HG02852 (cell line): ENCODE measurements around the gene ZNF100.
"Not testable (repeated sequence)": the region's sequence is repeated elsewhere in the genome, so short reads cannot be mapped to it uniquely, and the experiment has no call there.

ENCODE experiments used
- ATAC-seq: cut with Tn5 transposase; IDR thresholded peaks from one replicate; pipeline ENCODE4 v1.9.1; 2021; ENCODE audit warnings: mild to moderate bottlenecking, moderate library complexity; ENCODE audit not compliant: unreplicated experiment

ZNF100 gene

GRCh38 chr19:21705393-21705792 lies 62.0 kb downstream of the ZNF100 start:
- ATAC-seq: no peak

GRCh38 chr19:21704320-21704719 lies 63.1 kb downstream of the ZNF100 start:
- ATAC-seq: no peak

DNA sequence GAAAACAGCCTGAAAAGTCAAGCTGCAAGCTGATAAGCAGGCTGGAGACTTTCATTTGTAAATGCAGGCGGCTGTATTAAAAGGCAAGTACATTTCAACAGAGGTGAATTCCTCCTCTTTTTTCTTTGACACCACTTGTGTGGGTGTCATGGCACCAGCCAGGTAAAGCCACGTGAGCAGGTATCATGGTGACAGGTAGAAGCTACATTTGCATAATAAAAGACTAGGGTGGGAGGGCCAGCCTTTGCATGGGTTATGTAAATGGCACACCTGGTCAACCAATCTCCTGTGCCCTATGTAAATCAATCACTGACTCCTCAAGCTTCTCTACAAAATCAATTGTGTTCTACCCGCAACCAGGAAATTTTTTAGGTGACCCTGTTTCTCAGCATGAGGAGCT lies 68.2 kb downstream of the ZNF100 start:
- ATAC-seq: no peak

DNA sequence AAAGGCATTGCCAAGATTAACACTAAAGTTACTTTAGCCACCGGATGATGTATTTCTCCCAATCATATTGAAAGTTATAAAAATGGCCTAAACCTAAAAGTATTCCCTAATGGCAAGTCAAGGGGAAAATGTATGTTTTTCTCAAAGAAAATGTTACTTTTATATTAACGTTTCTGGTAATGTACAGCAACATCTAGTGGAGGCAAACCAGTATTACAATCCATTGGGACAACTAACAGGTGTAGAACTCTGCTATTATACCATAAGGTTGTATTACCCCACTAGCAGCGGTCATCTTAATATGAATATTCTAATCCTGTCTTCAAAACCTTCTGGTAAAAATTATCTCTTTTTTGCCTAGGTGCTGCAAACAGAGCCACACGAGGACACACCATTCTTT lies 69.2 kb downstream of the ZNF100 start:
- no peak for ATAC-seq

DNA sequence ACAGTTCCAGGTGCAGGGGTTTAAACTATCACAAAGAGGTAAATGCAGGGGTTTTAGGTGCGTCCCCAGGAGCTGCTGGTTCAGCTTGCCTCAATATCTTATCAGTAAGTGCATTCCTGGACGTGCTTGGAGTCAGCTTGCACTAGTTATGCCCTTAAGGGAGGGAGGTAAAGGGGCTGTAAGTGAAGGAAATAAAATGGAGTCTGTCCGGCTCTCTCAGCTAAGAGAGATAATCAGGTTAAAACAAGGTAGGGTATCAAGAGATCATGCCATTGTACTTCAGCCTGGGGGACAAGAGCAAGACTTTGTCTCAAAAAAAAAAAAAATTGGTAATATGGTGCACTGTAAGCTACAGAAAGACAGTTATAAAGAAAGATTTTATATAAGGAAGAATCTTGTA lies 69.7 kb downstream of the ZNF100 start:
- no peak for ATAC-seq

DNA sequence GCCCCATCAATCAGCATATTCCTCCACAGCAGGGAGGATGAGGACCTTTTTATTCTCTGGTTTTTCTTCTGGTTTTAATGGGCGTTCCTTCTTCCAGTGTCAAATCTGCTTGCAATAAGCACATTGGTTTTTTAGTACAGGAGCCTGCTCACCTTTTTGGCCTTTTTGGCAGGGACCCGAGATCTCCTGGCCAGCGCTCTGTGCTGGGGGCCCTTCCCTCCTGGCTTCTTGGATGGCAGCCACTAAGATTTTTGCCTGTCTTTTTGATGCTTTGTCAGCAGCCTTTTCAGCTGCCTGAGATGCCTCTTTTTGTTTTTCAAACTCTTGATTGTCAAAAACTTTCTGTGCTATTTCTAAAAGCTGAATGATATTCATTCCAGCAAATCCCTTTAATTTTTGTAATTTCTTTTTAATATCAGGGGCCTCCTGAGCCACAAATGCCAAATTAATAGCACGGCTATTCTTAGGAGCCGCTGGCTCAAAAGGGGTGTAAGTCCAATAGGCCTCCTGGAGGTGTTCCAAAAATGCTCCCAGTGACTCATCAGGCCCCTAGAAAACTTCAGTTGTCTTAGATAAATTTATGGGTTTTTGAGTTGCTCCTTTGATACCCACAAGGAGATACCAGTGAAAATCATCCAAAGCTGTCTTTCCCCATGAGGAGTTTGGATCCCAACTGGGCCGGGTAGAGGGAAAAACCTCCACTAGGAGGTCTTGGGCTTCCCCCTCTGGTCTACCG lies 73.0 kb downstream of the ZNF100 start:
- no peak for ATAC-seq

- no peak for ATAC-seq
Measured at GRCh38 chr19:21693399-21693798, 74.0 kb downstream of the ZNF100 start.

DNA sequence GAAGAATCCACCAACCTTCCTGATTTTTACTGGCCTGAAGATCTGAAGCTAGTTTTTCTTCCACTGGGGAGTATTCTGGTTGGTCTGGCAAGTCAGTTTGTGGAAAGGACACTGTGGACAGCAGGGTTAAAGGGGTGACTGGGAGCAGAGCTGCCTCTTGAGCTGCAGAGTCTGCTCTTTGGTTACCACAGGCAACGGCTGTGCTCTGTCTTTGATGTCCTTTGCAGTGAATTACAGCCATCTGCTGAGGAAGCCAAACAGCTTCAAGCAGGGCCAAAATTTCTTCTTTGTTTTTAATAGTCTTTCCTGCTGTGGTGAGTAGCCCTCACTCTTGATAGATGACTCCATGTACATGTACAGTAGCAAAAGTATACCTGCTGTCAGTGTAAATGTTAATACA lies 75.7 kb downstream of the ZNF100 start:
- ATAC-seq: no peak

- ATAC-seq: no peak
Measured at GRCh38 chr19:21688464-21688863, 78.9 kb downstream of the ZNF100 start.

DNA sequence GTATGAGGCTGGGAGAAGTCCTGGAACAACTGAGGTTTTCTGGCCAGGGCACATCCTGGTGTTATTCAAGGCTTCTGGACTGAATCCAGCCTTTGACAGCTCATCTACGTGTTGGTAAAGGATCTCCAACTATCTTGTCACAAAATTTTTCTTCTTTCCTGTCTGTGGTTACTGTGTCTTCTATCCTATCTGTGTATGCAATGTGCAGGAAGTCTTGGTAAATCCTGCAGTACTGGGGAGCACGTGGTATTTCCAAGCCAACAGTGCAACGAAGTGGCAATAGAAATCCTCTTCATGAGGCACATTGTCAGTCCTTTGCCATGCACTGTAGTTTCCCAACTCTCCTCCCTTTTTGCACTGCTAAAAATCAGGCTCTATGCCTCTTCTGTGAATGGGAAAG lies 86.7 kb downstream of the ZNF100 start:
- ATAC-seq: no peak

DNA sequence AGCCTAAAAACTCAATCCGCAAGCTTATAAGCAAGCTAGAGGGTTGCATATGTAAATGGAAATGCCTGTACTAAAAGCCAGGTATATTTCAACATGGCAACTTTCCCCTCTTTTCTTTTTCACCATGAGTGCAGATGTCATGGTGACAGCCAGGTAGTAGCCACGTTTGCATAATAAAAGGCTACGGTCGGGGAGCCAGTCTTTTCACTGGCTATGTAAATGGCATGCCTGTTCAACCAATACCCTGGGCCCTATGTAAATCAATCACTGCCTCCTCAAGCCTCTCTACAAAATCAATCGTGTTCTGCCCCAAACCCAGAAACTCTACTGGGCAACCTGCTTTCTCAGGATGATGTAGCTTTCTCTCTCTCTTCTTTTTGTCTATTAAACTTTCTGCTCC lies 87.4 kb downstream of the ZNF100 start:
- no peak for ATAC-seq

DNA sequence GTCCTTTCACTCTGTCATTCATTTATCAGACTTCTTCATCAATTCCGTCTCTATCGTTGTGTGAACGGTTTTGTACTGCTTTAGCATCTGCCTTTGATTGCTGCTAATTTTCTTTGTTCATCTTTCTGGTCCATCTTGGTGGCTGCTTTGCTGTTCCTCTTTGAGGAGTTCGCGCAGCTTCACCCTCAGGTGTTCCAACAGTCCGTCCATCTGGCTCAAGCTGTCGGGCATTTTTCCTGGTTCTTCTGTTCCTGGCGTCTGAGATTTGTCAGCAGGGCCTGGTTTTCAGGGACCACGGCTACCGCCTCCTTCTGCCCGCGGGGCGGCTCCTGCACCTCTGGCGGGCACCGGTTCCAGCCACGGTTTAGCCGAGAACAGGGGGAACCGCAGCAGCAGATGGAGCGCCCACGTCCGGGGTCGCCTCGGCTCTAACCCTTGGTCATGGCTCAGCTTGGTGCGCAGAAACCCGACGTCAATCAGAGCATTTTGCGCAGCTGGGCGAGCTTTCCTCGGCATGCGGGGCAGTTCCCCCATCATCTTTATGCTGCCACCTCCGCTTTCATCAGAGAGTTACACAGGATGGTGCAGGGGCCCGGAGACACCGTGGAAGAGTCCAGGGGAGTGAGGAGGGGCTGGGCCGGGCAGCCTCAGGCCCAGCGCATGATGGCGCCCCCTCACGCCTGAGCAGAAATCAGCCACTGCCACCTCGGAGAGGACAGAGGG lies 89.5 kb downstream of the ZNF100 start:
- no peak for ATAC-seq

GRCh38 chr19:21674454-21674853 lies 92.9 kb downstream of the ZNF100 start:
- no peak for ATAC-seq

DNA sequence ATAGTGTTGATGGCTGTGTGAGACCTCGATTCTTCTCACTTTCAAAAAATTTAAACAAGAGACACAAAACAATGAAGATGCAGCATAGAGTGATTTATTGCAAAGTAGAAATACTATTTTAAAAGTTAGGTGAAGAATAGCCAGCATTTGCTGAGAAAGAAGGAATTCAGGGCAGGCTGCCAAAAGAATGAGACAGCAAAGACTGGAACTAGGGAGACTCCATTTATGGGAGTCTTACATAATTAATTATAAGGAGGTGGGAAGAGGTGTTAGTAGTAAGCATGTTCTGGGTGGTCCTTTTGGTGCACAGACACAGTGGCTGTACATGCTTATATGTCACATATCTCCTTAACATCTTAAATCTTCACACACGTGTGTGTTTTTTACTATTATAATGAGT lies 93.9 kb downstream of the ZNF100 start:
- ATAC-seq: not testable (repeated sequence)
